HepG2 (cell line): ENCODE measurements around the gene CPNE5. TPM values are rescaled to one million over a fixed set of nuclear protein-coding genes. Genes with fewer than 3 reads are reported as not detected.

Experiments
- CEBPB ChIP-seq: IDR thresholded peaks from 2 replicates; pipeline ENCODE4 v1.6.1; 2011; ENCODE audit warnings: low read depth, low read length, improper control_type of control experiment, borderline replicate concordance
- FOSL2 ChIP-seq: sonication (generic); formaldehyde crosslinking; IDR thresholded peaks from 2 replicates; pipeline ENCODE4 v1.4.0; 2020; ENCODE audit warnings: missing genetic modification reagents
- FOXA3 ChIP-seq: IDR thresholded peaks from 2 replicates; pipeline ENCODE4 v1.6.1; 2016; ENCODE audit warnings: missing genetic modification reagents, missing compliant biosample characterization
- HNF1B ChIP-seq: sonication (generic); formaldehyde crosslinking; IDR thresholded peaks from 2 replicates; pipeline ENCODE4 v1.5.1; 2020; ENCODE audit warnings: mild to moderate bottlenecking, moderate library complexity, missing genetic modification reagents
- MAFK ChIP-seq, 2 experiments: IDR thresholded peaks in 1 of 2; conservative IDR thresholded peaks in 1 of 2; 2 replicates each; pipeline ENCODE4 v1.6.1; 2011; ENCODE audit warnings: improper control_type of control experiment in 2 of 2, low read length in 2 of 2
- MEIS1 ChIP-seq: sonication (generic); formaldehyde crosslinking; IDR thresholded peaks from 2 replicates; pipeline ENCODE4 v1.9.0; 2021; ENCODE audit warnings: mild to moderate bottlenecking, missing genetic modification reagents, moderate library complexity, borderline replicate concordance
- NR2C2 ChIP-seq: sonication (generic); formaldehyde crosslinking; IDR thresholded peaks from 2 replicates; pipeline ENCODE4 v1.4.0; 2020; ENCODE audit warnings: missing genetic modification reagents, mild to moderate bottlenecking, moderate library complexity, borderline replicate concordance
- PRDM15 ChIP-seq: sonication (generic); formaldehyde crosslinking; IDR thresholded peaks from 2 replicates; pipeline ENCODE4 v1.4.0; 2020; ENCODE audit warnings: missing genetic modification reagents
- RAD21 ChIP-seq: fragments of 450-650 bp; formaldehyde crosslinking; IDR thresholded peaks from 2 replicates; pipeline ENCODE4 v1.5.0; 2020; ENCODE audit warnings: mild to moderate bottlenecking
- SNAPC4 ChIP-seq: sonication (generic); formaldehyde crosslinking; IDR thresholded peaks from 2 replicates; pipeline ENCODE4 v1.4.0; 2020; ENCODE audit warnings: mild to moderate bottlenecking, missing genetic modification reagents
- TFE3 ChIP-seq: IDR thresholded peaks from 2 replicates; pipeline ENCODE4 v1.6.1; 2016
- YEATS4 ChIP-seq: sonication (generic); formaldehyde crosslinking; IDR thresholded peaks from 2 replicates; pipeline ENCODE4 v1.4.0; 2020; ENCODE audit warnings: missing genetic modification reagents, borderline replicate concordance
- ZFAT ChIP-seq: sonication (generic); formaldehyde crosslinking; conservative IDR thresholded peaks from 2 replicates; pipeline ENCODE4 v1.8.1; 2023; ENCODE audit warnings: missing genetic modification reagents, inconsistent platforms
- ZNF441 ChIP-seq: sonication (generic); formaldehyde crosslinking; IDR thresholded peaks from 2 replicates; pipeline ENCODE4 v1.7.0; 2021; ENCODE audit warnings: missing genetic modification reagents, borderline replicate concordance
- ZNF891 ChIP-seq: sonication (generic); formaldehyde crosslinking; IDR thresholded peaks from 2 replicates; pipeline ENCODE4 v1.5.0; 2020; ENCODE audit warnings: mild to moderate bottlenecking, missing genetic modification reagents
- polyA plus RNA-seq, 8 experiments: library from polyadenylated mRNA; depleted of rRNA in 3 of 8; stranded (reverse) in 7 of 8; unstranded in 1 of 8; fragments of >200 nt; fragmentation: Illumina TruSeq in 4 of 8; extraction: Trizol in 4 of 8; gene quantifications; 2 replicates each; pipeline versions ENCODE4 v1.2.1 to v1.2.3, GENCODE V29; 2011 to 2016; ENCODE audit warnings: low read depth in 4 of 8, missing spikeins in 1 of 8, mixed read lengths in 1 of 8; ENCODE audit not compliant: insufficient read depth in 1 of 8
- total RNA-seq, 5 experiments: library from RNA; depleted of rRNA; stranded (reverse); fragments of >200 nt; fragmentation: Illumina TruSeq; extraction: Trizol; gene quantifications; 2 replicates each; pipeline ENCODE4 v1.2.3, GENCODE V29; 2016; ENCODE audit warnings: low read depth in 1 of 5

Gene CPNE5
- total and polyA plus RNA-seq, 2 of the 13 experiments (the other 11 are each of a cell fraction or from before 2014, with no cell fraction given), result 0.16 TPM; not detected in 1

- TF ChIP-seq NR2C2 (CRISPR knock-in tag), result no peak
- TF ChIP-seq MEIS1 (CRISPR knock-in tag), result 0 out of 2 replicates have a peak, but pooled peaks have one; percentile 39
- TF ChIP-seq YEATS4 (CRISPR knock-in tag), result no peak
- 0 out of 2 replicates have a peak, but pooled peaks have one; percentile 45 for TF ChIP-seq HNF1B (CRISPR knock-in tag)
- peak; percentile 43; the same call in 1 of the 2 replicates for TF ChIP-seq PRDM15 (CRISPR knock-in tag)
- no peak for TF ChIP-seq MAFK (conservative IDR thresholded peaks at IDR 0.05 in 1 of 2, IDR thresholded peaks at IDR 0.05 in 1 of 2; ENCODE audit: low read length in 2 of 2)
- 0 out of 2 replicates have a peak, but pooled peaks have one; percentile 35 for TF ChIP-seq ZNF441 (CRISPR knock-in tag)
- TF ChIP-seq ZNF891 (CRISPR knock-in tag), result no peak
- TF ChIP-seq FOXA3 (CRISPR knock-in tag), result no peak
- no peak for TF ChIP-seq SNAPC4
- no peak for TF ChIP-seq RAD21 (CRISPR knock-in tag)
- TF ChIP-seq TFE3 (CRISPR knock-in tag), result 0 out of 2 replicates have a peak, but pooled peaks have one; percentile 20
- peak; percentile 21; the same call in 1 of the 2 replicates for TF ChIP-seq FOSL2 (CRISPR knock-in tag)
- no peak for TF ChIP-seq CEBPB
- TF ChIP-seq ZFAT (CRISPR knock-in tag), result no peak
Observed at GRCh38 chr6:36848658-36849441, 9.6 kb upstream of the CPNE5 start (continued).
